Measurements from ENCODE around the gene ATP6V0B.

GRCh38 chr1:43930949-43931275, 43.8 kb upstream of the ATP6V0B start:
- no peak for TF ChIP-seq CTCF (IDR thresholded peaks at IDR 0.05)
- TF ChIP-seq POLR2A (IDR thresholded peaks at IDR 0.05): no peak
